ENCODE results near the gene ANKIB1.
"Not testable (repeated sequence)": the region's sequence is repeated elsewhere in the genome, so short reads cannot be mapped to it uniquely, and the experiment has no call there.

ANKIB1 gene

GRCh38 chr7:92362131-92362530 is 116.4 kb downstream of the ANKIB1 start:
- peaks cover 31% of the 10 kb centered on the region for H3K36me3 Mint-ChIP-seq (ENCODE audit: low read depth)

GRCh38 chr7:92366730-92367129 is 121.0 kb downstream of the ANKIB1 start:
- Mint-ChIP-seq H3K27ac (no peak overlapping the region), H3K4me1 (ENCODE audit: low read depth) (peaks cover 1% of the 10 kb centered on the region), H3K4me3 (no peak overlapping the region), H3K9me3 (no peaks in the 10 kb centered on the region), H3K27me3 (ENCODE audit: low read depth) (no peaks in the 10 kb centered on the region), H3K36me3 (ENCODE audit: low read depth) (peaks cover 17% of the 10 kb centered on the region)

More at GRCh38 chr7:92362131-92362530, 116.4 kb downstream of the ANKIB1 start:
- H3K9me3 Mint-ChIP-seq: no peaks in the 10 kb centered on the region
- H3K27ac Mint-ChIP-seq: no peak overlapping the region
- H3K27me3 Mint-ChIP-seq (ENCODE audit: low read depth): no peaks in the 10 kb centered on the region
- H3K4me3 Mint-ChIP-seq: no peak overlapping the region
- no peaks in the 10 kb centered on the region for H3K4me1 Mint-ChIP-seq (ENCODE audit: low read depth)

GRCh38 chr7:92368741-92369140 is 123.0 kb downstream of the ANKIB1 start:
- H3K4me3 Mint-ChIP-seq: no peak overlapping the region
- H3K9me3 Mint-ChIP-seq: no peaks in the 10 kb centered on the region

GRCh38 chr7:92375013-92375412 is 129.2 kb downstream of the ANKIB1 start:
- Mint-ChIP-seq H3K36me3 (ENCODE audit: low read depth) (peaks cover 24% of the 10 kb centered on the region), H3K9me3 (no peaks in the 10 kb centered on the region), H3K27me3 (ENCODE audit: low read depth) (no peaks in the 10 kb centered on the region), H3K4me1 (ENCODE audit: low read depth) (no peaks in the 10 kb centered on the region), H3K4me3 (no peak overlapping the region), H3K27ac (no peak overlapping the region)

More at GRCh38 chr7:92368741-92369140, 123.0 kb downstream of the ANKIB1 start:
- Mint-ChIP-seq H3K27me3 (ENCODE audit: low read depth) (no peaks in the 10 kb centered on the region), H3K36me3 (ENCODE audit: low read depth) (peaks cover 17% of the 10 kb centered on the region), H3K4me1 (ENCODE audit: low read depth) (peaks cover 1% of the 10 kb centered on the region), H3K27ac (no peak overlapping the region)

GRCh38 chr7:92391071-92391470 is 145.3 kb downstream of the ANKIB1 start:
- Mint-ChIP-seq H3K27ac (no peak overlapping the region), H3K9me3 (no peaks in the 10 kb centered on the region), H3K4me3 (no peak overlapping the region), H3K4me1 (ENCODE audit: low read depth) (no peaks in the 10 kb centered on the region), H3K27me3 (ENCODE audit: low read depth) (no peaks in the 10 kb centered on the region), H3K36me3 (ENCODE audit: low read depth) (peaks cover 12% of the 10 kb centered on the region)

- Mint-ChIP-seq H3K27me3 (ENCODE audit: low read depth) (no peaks in the 10 kb centered on the region), H3K27ac (no peak overlapping the region), H3K9me3 (no peaks in the 10 kb centered on the region), H3K4me3 (no peak overlapping the region), H3K4me1 (ENCODE audit: low read depth) (no peaks in the 10 kb centered on the region), H3K36me3 (ENCODE audit: low read depth) (peaks cover 17% of the 10 kb centered on the region)
Measured at GRCh38 chr7:92397542-92397941, 151.8 kb downstream of the ANKIB1 start.

GRCh38 chr7:92400013-92400412 is 154.2 kb downstream of the ANKIB1 start:
- no peak overlapping the region for H3K4me3 Mint-ChIP-seq
- H3K27me3 Mint-ChIP-seq (ENCODE audit: low read depth): no peaks in the 10 kb centered on the region
- H3K36me3 Mint-ChIP-seq (ENCODE audit: low read depth): peaks cover 18% of the 10 kb centered on the region
- no peak overlapping the region for H3K27ac Mint-ChIP-seq
- H3K4me1 Mint-ChIP-seq (ENCODE audit: low read depth): peaks cover 13% of the 10 kb centered on the region
- no peaks in the 10 kb centered on the region for H3K9me3 Mint-ChIP-seq

- Mint-ChIP-seq H3K27me3 (ENCODE audit: low read depth) (peaks cover under 1% of the 10 kb centered on the region), H3K4me1 (ENCODE audit: low read depth) (peaks cover 13% of the 10 kb centered on the region), H3K4me3 (no peak overlapping the region), H3K36me3 (ENCODE audit: low read depth) (peaks cover 13% of the 10 kb centered on the region), H3K27ac (no peak overlapping the region), H3K9me3 (no peaks in the 10 kb centered on the region)
Measured at GRCh38 chr7:92402920-92403759, 157.4 kb downstream of the ANKIB1 start.

GRCh38 chr7:92403760-92404074 is 157.9 kb downstream of the ANKIB1 start:
- H3K27me3 Mint-ChIP-seq (ENCODE audit: low read depth): peaks cover 5% of the 10 kb centered on the region
- H3K36me3 Mint-ChIP-seq (ENCODE audit: low read depth): peaks cover 7% of the 10 kb centered on the region
- H3K4me1 Mint-ChIP-seq (ENCODE audit: low read depth): peaks cover 13% of the 10 kb centered on the region
- no peak overlapping the region for H3K27ac Mint-ChIP-seq
- H3K4me3 Mint-ChIP-seq: no peak overlapping the region
- no peaks in the 10 kb centered on the region for H3K9me3 Mint-ChIP-seq

GRCh38 chr7:92404170-92404614 is 158.4 kb downstream of the ANKIB1 start:
- Mint-ChIP-seq H3K4me1 (ENCODE audit: low read depth) (peaks cover 13% of the 10 kb centered on the region), H3K27ac (no peak overlapping the region), H3K9me3 (no peaks in the 10 kb centered on the region), H3K36me3 (ENCODE audit: low read depth) (peaks cover 6% of the 10 kb centered on the region), H3K4me3 (no peak overlapping the region), H3K27me3 (ENCODE audit: low read depth) (peaks cover 5% of the 10 kb centered on the region)

- Mint-ChIP-seq H3K36me3 (ENCODE audit: low read depth) (no peaks in the 10 kb centered on the region), H3K4me3 (no peak overlapping the region), H3K27ac (no peak overlapping the region), H3K4me1 (ENCODE audit: low read depth) (peaks cover under 1% of the 10 kb centered on the region), H3K9me3 (no peaks in the 10 kb centered on the region), H3K27me3 (ENCODE audit: low read depth) (peaks cover 18% of the 10 kb centered on the region)
Measured at GRCh38 chr7:92409357-92409756, 163.6 kb downstream of the ANKIB1 start.

GRCh38 chr7:92410162-92410561 is 164.4 kb downstream of the ANKIB1 start:
- H3K27me3 Mint-ChIP-seq (ENCODE audit: low read depth): peaks cover 24% of the 10 kb centered on the region
- H3K4me1 Mint-ChIP-seq (ENCODE audit: low read depth); H3K9me3 Mint-ChIP-seq; H3K27ac Mint-ChIP-seq; H3K36me3 Mint-ChIP-seq (ENCODE audit: low read depth); H3K4me3 Mint-ChIP-seq: not testable (repeated sequence)

- Mint-ChIP-seq H3K4me1 (ENCODE audit: low read depth) (no peaks in the 10 kb centered on the region), H3K27me3 (ENCODE audit: low read depth) (peaks cover 26% of the 10 kb centered on the region), H3K4me3 (no peak overlapping the region), H3K9me3 (no peaks in the 10 kb centered on the region), H3K36me3 (ENCODE audit: low read depth) (no peaks in the 10 kb centered on the region), H3K27ac (no peak overlapping the region)
Measured at GRCh38 chr7:92412745-92413144, 167.0 kb downstream of the ANKIB1 start.

- no peak overlapping the region for H3K27ac Mint-ChIP-seq
- H3K4me1 Mint-ChIP-seq (ENCODE audit: low read depth): no peaks in the 10 kb centered on the region
- no peaks in the 10 kb centered on the region for H3K36me3 Mint-ChIP-seq (ENCODE audit: low read depth)
- no peak overlapping the region for H3K4me3 Mint-ChIP-seq
- no peaks in the 10 kb centered on the region for H3K9me3 Mint-ChIP-seq
- peaks cover 22% of the 10 kb centered on the region for H3K27me3 Mint-ChIP-seq (ENCODE audit: low read depth)
Measured at GRCh38 chr7:92413550-92413949, 167.8 kb downstream of the ANKIB1 start.

GRCh38 chr7:92415225-92415624 is 169.5 kb downstream of the ANKIB1 start:
- H3K4me1 Mint-ChIP-seq (ENCODE audit: low read depth): no peaks in the 10 kb centered on the region
- peaks cover 22% of the 10 kb centered on the region for H3K27me3 Mint-ChIP-seq (ENCODE audit: low read depth)
- no peaks in the 10 kb centered on the region for H3K9me3 Mint-ChIP-seq
- H3K27ac Mint-ChIP-seq: no peak overlapping the region
- no peaks in the 10 kb centered on the region for H3K36me3 Mint-ChIP-seq (ENCODE audit: low read depth)
- no peak overlapping the region for H3K4me3 Mint-ChIP-seq
